ENCODE measurements around the gene VPS41. TPM values are rescaled to one million over a fixed set of nuclear protein-coding genes. Genes with fewer than 3 reads are reported as not detected.
A peak's percentile ranks its signal among the peaks of the same experiment; 100 is the strongest.
"Not testable (repeated sequence)": the region's sequence is repeated elsewhere in the genome, so short reads cannot be mapped to it uniquely, and the experiment has no call there.

Gene VPS41
- total RNA-seq, 1 experiment from 2014 or later = 92.3 TPM

- peaks cover 8% of the 10 kb centered on the region; the same call in 1 of the 2 replicates for H3K4me1 ChIP-seq (replicated peaks; ENCODE audit: insufficient read depth)
- H3F3A ChIP-seq (ENCODE audit: insufficient read depth, low read depth) = no peaks in the 10 kb centered on the region
- no peak for TF ChIP-seq CTCF (conservative IDR thresholded peaks at IDR 0.05)
- TF ChIP-seq EZH2 (IDR thresholded peaks at IDR 0.05; ENCODE audit: low read depth) = no peak
- no peaks in the 10 kb centered on the region for H3K36me3 ChIP-seq (ENCODE audit: low read depth)
- H3K79me2 ChIP-seq (ENCODE audit: low read depth) = no peaks in the 10 kb centered on the region
- no peak overlapping the region for H3K4me2 ChIP-seq
- peaks cover 6% of the 10 kb centered on the region; the same call in 1 of the 2 replicates for H3K9me3 ChIP-seq (ENCODE audit: insufficient read depth, low read depth)
- no peaks in the 10 kb centered on the region for H4K20me1 ChIP-seq (ENCODE audit: insufficient read depth)
- H3K27me3 ChIP-seq (ENCODE audit: insufficient read depth, low read depth) = peaks cover 32% of the 10 kb centered on the region; the same call in 1 of the 2 replicates
- intact Hi-C loops (cut with micrococcal nuclease; ENCODE audit: unreplicated experiment) = no loop called here
- no peak overlapping the region for H2AFZ ChIP-seq
- CTCF ChIA-PET = no interaction called here
- no peak overlapping the region for H3K4me3 ChIP-seq
- H3K27ac ChIP-seq = no peak overlapping the region
- POLR2A ChIA-PET (ENCODE audit: unreplicated experiment) = no interaction called here
- no peaks in the 10 kb centered on the region for H3K9me2 ChIP-seq (ENCODE audit: insufficient read depth)
- DNase-seq = no peak
- BruUV-seq (replicated peaks) = no TSS peak
Measured at GRCh38 chr7:38953227-38953626, 44.2 kb upstream of the VPS41 start.

GRCh38 chr7:38951213-38951612 is 42.2 kb upstream of the VPS41 start:
- no peaks in the 10 kb centered on the region for H3F3A ChIP-seq (ENCODE audit: insufficient read depth, low read depth)
- intact Hi-C loops (cut with micrococcal nuclease; ENCODE audit: unreplicated experiment) = no loop called here
- CTCF ChIA-PET = interaction anchor here (0.5 kb wide), 1 partner anchor 339 kb away, joined by 7 read pairs; no protein-coding TSS in a partner anchor

GRCh38 chr7:38950309-38950708 is 41.3 kb upstream of the VPS41 start:
- intact Hi-C loops (cut with micrococcal nuclease; ENCODE audit: unreplicated experiment) = no loop called here
- H3K36me3 ChIP-seq (ENCODE audit: low read depth) = no peaks in the 10 kb centered on the region
- H3K4me1 ChIP-seq (replicated peaks; ENCODE audit: insufficient read depth) = peaks cover 8% of the 10 kb centered on the region; the same call in 1 of the 2 replicates
- no peaks in the 10 kb centered on the region for H3K9me2 ChIP-seq (ENCODE audit: insufficient read depth)
- no peak for TF ChIP-seq CTCF (conservative IDR thresholded peaks at IDR 0.05)
- no peak for TF ChIP-seq EZH2 (IDR thresholded peaks at IDR 0.05; ENCODE audit: low read depth)
- ChIA-PET CTCF (no interaction called here), POLR2A (ENCODE audit: unreplicated experiment) (no interaction called here)
- H2AFZ ChIP-seq = peak overlapping the region; percentile 45; the same call in 1 of the 2 replicates
- no peaks in the 10 kb centered on the region for H4K20me1 ChIP-seq (ENCODE audit: insufficient read depth)
- no peaks in the 10 kb centered on the region for H3F3A ChIP-seq (ENCODE audit: insufficient read depth, low read depth)
- peaks cover 6% of the 10 kb centered on the region; the same call in 1 of the 2 replicates for H3K9me3 ChIP-seq (ENCODE audit: insufficient read depth, low read depth)
- no peak overlapping the region for H3K4me2 ChIP-seq
- no TSS peak for BruUV-seq (replicated peaks)
- H3K27me3 ChIP-seq (ENCODE audit: insufficient read depth, low read depth) = peaks cover 26% of the 10 kb centered on the region; the same call in 1 of the 2 replicates
- H3K27ac ChIP-seq = no peak overlapping the region
- no peak overlapping the region for H3K4me3 ChIP-seq
- no peaks in the 10 kb centered on the region for H3K79me2 ChIP-seq (ENCODE audit: low read depth)
- DNase-seq = no peak

More at GRCh38 chr7:38951213-38951612, 42.2 kb upstream of the VPS41 start:
- DNase-seq = no peak
- Histone ChIP-seq H3K79me2 (ENCODE audit: low read depth) (no peaks in the 10 kb centered on the region), H3K4me2 (no peak overlapping the region), H4K20me1 (ENCODE audit: insufficient read depth) (no peaks in the 10 kb centered on the region), H3K27ac (no peak overlapping the region), H3K4me3 (no peak overlapping the region), H3K4me1 (replicated peaks; ENCODE audit: insufficient read depth) (peaks cover 8% of the 10 kb centered on the region; the same call in 1 of the 2 replicates), H2AFZ (peak overlapping the region; percentile 45; the same call in 1 of the 2 replicates), H3K27me3 (ENCODE audit: insufficient read depth, low read depth) (peaks cover 22% of the 10 kb centered on the region; the same call in 1 of the 2 replicates), H3K9me2 (ENCODE audit: insufficient read depth) (no peaks in the 10 kb centered on the region), H3K36me3 (ENCODE audit: low read depth) (no peaks in the 10 kb centered on the region), H3K9me3 (ENCODE audit: insufficient read depth, low read depth) (peaks cover 6% of the 10 kb centered on the region; the same call in 1 of the 2 replicates)
- BruUV-seq (replicated peaks) = no TSS peak
- POLR2A ChIA-PET (ENCODE audit: unreplicated experiment) = no interaction called here
- TF ChIP-seq CTCF (conservative IDR thresholded peaks at IDR 0.05) (no peak), EZH2 (IDR thresholded peaks at IDR 0.05; ENCODE audit: low read depth) (no peak)

- BruUV-seq (replicated peaks); H3K9me2 ChIP-seq (ENCODE audit: insufficient read depth); intact Hi-C loops (cut with micrococcal nuclease; ENCODE audit: unreplicated experiment): not testable (repeated sequence)
Measured at GRCh38 chr7:38947541-38947940, 38.5 kb upstream of the VPS41 start.

More at GRCh38 chr7:38947541-38947940, 38.5 kb upstream of the VPS41 start:
- H3K9me3 ChIP-seq (ENCODE audit: insufficient read depth, low read depth); H3F3A ChIP-seq (ENCODE audit: insufficient read depth, low read depth); POLR2A ChIA-PET (ENCODE audit: unreplicated experiment); H3K4me3 ChIP-seq; H3K79me2 ChIP-seq (ENCODE audit: low read depth); H4K20me1 ChIP-seq (ENCODE audit: insufficient read depth); H3K4me2 ChIP-seq; H2AFZ ChIP-seq; DNase-seq; H3K4me1 ChIP-seq (replicated peaks; ENCODE audit: insufficient read depth); H3K27ac ChIP-seq; H3K36me3 ChIP-seq (ENCODE audit: low read depth); CTCF ChIA-PET: not testable (repeated sequence)
- peaks cover 20% of the 10 kb centered on the region; the same call in 1 of the 2 replicates for H3K27me3 ChIP-seq (ENCODE audit: insufficient read depth, low read depth)

Data from PC-9 (cell line).